HCT116 (cell line): Measurements from ENCODE around the gene GIPC3. TPM values are rescaled to one million over a fixed set of nuclear protein-coding genes. Genes with fewer than 3 reads are reported as not detected.

Experiments
- CBX3 ChIP-seq: IDR thresholded peaks from 2 replicates; pipeline ENCODE4 v1.6.1; 2012; ENCODE audit warnings: low read depth
- CEBPB ChIP-seq: IDR thresholded peaks from 2 replicates; pipeline ENCODE4 v1.6.1; 2012; ENCODE audit warnings: low read depth
- EGR1 ChIP-seq: IDR thresholded peaks from 2 replicates; pipeline ENCODE4 v1.6.1; 2012; ENCODE audit warnings: low read depth
- EZH2phosphoT487 ChIP-seq: fragments of 200-600 bp; IDR thresholded peaks from 2 replicates; pipeline ENCODE4 v1.6.1; 2018; ENCODE audit warnings: antibody characterized with exemption, borderline replicate concordance
- FOSL1 ChIP-seq: IDR thresholded peaks from 2 replicates; pipeline ENCODE4 v1.6.1; 2012; ENCODE audit warnings: low read depth
- POLR2A ChIP-seq: IDR thresholded peaks from 2 replicates; pipeline ENCODE4 v1.7.0; 2011; ENCODE audit warnings: borderline replicate concordance; ENCODE audit not compliant: insufficient read depth, insufficient read length; ENCODE audit errors: extremely low read depth
- POLR2AphosphoS5 ChIP-seq: IDR thresholded peaks from 2 replicates; pipeline ENCODE4 v1.6.1; 2011; ENCODE audit warnings: mild to moderate bottlenecking, low read depth, low read length, moderate library complexity
- RAD21 ChIP-seq: IDR thresholded peaks from 2 replicates; pipeline ENCODE4 v1.6.1; 2012; ENCODE audit warnings: low read depth, mild to moderate bottlenecking
- SIN3A ChIP-seq: IDR thresholded peaks from 2 replicates; pipeline ENCODE4 v1.6.1; 2012; ENCODE audit warnings: low read depth
- SRF ChIP-seq: IDR thresholded peaks from 2 replicates; pipeline ENCODE4 v1.6.1; 2012; ENCODE audit warnings: low read depth
- YY1 ChIP-seq: IDR thresholded peaks from 2 replicates; pipeline ENCODE4 v1.6.1; 2011; ENCODE audit warnings: low read length, low read depth, moderate library complexity, mild to moderate bottlenecking; ENCODE audit not compliant: insufficient replicate concordance; ENCODE audit errors: extremely low read depth
- total RNA-seq: library from RNA; stranded (reverse); gene quantifications from one replicate; pipeline ENCODE4 v1.2.1, GENCODE V29; 2021; ENCODE audit not compliant: unreplicated experiment
- TF ChIP-seq, protein P1 (sequence below), 3 experiments: fragments of 200-600 bp in 1 of 3; sonication (generic) in 1 of 3; IDR thresholded peaks in 2 of 3; conservative IDR thresholded peaks in 1 of 3; 2 replicates each; pipeline ENCODE4 v1.5.1; 2012 to 2017; ENCODE audit warnings: low read depth in 2 of 3, low read length in 2 of 3, antibody characterized with exemption in 1 of 3, borderline replicate concordance in 1 of 3, control low read depth in 1 of 3, mild to moderate bottlenecking in 1 of 3, mixed read lengths in 1 of 3, mixed run types in 1 of 3, moderate library complexity in 1 of 3; ENCODE audit not compliant: insufficient read depth in 1 of 3
- TF ChIP-seq, protein P2 (sequence below): IDR thresholded peaks from 2 replicates; pipeline ENCODE4 v1.6.1; 2011; ENCODE audit warnings: mild to moderate bottlenecking, low read length, moderate library complexity; ENCODE audit not compliant: insufficient replicate concordance; ENCODE audit errors: extremely low read depth
- TF ChIP-seq, protein P3 (sequence below): IDR thresholded peaks from 2 replicates; pipeline ENCODE4 v1.6.1; 2012

GIPC3 gene
- total RNA-seq, 1 experiment from 2014 or later, result not detected

DNA sequence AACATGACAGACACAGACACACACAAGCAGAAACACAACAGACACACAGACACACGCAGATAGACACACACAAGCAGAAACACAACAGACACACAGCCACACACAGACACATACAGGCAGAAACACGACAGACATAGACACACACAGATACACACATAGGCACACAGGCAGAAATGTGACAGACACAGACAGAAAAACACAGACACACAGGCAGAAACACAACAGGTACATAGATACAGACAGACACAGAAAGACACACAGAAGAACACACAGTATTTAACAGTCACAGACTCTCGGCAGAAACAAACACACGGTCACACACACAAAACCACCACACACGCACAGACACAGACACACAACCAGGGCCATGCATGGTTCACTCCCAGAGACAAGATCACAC lies 20.5 kb downstream of the GIPC3 start (continued):
- TF ChIP-seq, protein P1, sequence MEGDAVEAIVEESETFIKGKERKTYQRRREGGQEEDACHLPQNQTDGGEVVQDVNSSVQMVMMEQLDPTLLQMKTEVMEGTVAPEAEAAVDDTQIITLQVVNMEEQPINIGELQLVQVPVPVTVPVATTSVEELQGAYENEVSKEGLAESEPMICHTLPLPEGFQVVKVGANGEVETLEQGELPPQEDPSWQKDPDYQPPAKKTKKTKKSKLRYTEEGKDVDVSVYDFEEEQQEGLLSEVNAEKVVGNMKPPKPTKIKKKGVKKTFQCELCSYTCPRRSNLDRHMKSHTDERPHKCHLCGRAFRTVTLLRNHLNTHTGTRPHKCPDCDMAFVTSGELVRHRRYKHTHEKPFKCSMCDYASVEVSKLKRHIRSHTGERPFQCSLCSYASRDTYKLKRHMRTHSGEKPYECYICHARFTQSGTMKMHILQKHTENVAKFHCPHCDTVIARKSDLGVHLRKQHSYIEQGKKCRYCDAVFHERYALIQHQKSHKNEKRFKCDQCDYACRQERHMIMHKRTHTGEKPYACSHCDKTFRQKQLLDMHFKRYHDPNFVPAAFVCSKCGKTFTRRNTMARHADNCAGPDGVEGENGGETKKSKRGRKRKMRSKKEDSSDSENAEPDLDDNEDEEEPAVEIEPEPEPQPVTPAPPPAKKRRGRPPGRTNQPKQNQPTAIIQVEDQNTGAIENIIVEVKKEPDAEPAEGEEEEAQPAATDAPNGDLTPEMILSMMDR (IDR thresholded peaks at IDR 0.05 in 2 of 3, conservative IDR thresholded peaks at IDR 0.05 in 1 of 3; ENCODE audit: borderline replicate concordance in 1 of 3, insufficient read depth in 1 of 3, low read depth in 2 of 3, low read length in 2 of 3), result no peak
- TF ChIP-seq YY1 (no peak), FOSL1 (no peak), POLR2AphosphoS5 (no peak), RAD21 (no peak), SIN3A (no peak), CEBPB (no peak), CBX3 (no peak), EZH2phosphoT487 (no peak), EGR1 (no peak), POLR2A (no peak), SRF (no peak)
- TF ChIP-seq, protein P2, sequence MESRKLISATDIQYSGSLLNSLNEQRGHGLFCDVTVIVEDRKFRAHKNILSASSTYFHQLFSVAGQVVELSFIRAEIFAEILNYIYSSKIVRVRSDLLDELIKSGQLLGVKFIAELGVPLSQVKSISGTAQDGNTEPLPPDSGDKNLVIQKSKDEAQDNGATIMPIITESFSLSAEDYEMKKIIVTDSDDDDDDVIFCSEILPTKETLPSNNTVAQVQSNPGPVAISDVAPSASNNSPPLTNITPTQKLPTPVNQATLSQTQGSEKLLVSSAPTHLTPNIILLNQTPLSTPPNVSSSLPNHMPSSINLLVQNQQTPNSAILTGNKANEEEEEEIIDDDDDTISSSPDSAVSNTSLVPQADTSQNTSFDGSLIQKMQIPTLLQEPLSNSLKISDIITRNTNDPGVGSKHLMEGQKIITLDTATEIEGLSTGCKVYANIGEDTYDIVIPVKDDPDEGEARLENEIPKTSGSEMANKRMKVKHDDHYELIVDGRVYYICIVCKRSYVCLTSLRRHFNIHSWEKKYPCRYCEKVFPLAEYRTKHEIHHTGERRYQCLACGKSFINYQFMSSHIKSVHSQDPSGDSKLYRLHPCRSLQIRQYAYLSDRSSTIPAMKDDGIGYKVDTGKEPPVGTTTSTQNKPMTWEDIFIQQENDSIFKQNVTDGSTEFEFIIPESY, result no peak
- TF ChIP-seq, protein P3, sequence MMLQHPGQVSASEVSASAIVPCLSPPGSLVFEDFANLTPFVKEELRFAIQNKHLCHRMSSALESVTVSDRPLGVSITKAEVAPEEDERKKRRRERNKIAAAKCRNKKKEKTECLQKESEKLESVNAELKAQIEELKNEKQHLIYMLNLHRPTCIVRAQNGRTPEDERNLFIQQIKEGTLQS, result no peak
